Sigmoid colon (tissue), 3 donors: Measurements from ENCODE around the gene POLR2J2.
"Not testable (repeated sequence)": the region's sequence is repeated elsewhere in the genome, so short reads cannot be mapped to it uniquely, and the experiment has no call there.

ENCODE experiments used
- CTCF ChIP-seq, 4 experiments: fragments of 450-650 bp in 3 of 4; fragments of 200-600 bp in 1 of 4; IDR thresholded peaks; one replicate each; pipeline ENCODE4 v1.5.1; 2016 to 2019; ENCODE audit warnings: antibody characterized with exemption in 4 of 4, mild to moderate bottlenecking in 3 of 4, moderate library complexity in 2 of 4
- POLR2A ChIP-seq, 2 donors: fragments of 450-650 bp; IDR thresholded peaks; one replicate each; pipeline ENCODE4 v1.6.1; 2016; ENCODE audit warnings: antibody characterized with exemption in 2 of 2, mild to moderate bottlenecking in 2 of 2, moderate library complexity in 2 of 2

- not testable (repeated sequence) for TF ChIP-seq POLR2A, CTCF (IDR thresholded peaks at IDR 0.05)
Measured at GRCh38 chr7:102616507-102617125, 54.8 kb downstream of the POLR2J2 start, which contains the start of gene RASA4.
